HG02840 (cell line): ENCODE data around the gene UQCRFS1.
A peak's percentile ranks its signal among the peaks of the same experiment; 100 is the strongest.
"Not testable (repeated sequence)": the region's sequence is repeated elsewhere in the genome, so short reads cannot be mapped to it uniquely, and the experiment has no call there.

Experiments
- ATAC-seq: cut with Tn5 transposase; IDR thresholded peaks from one replicate; pipeline ENCODE4 v1.9.1; 2021; ENCODE audit warnings: mild to moderate bottlenecking, moderate library complexity, moderate number of reproducible peaks; ENCODE audit not compliant: unreplicated experiment, low FRiP score

UQCRFS1 gene

GRCh38 chr19:29212648-29213573 lies at the start of gene UQCRFS1:
TSS of gene UQCRFS1 (minus strand) at chr19:29213151. CDS start at chr19:29213118, 33 bp downstream.
- ATAC-seq: peak; percentile 97

GRCh38 chr19:29262085-29262484 lies 49.1 kb upstream of the UQCRFS1 start:
- no peak for ATAC-seq

- ATAC-seq: no peak
These were observed 47.7 kb upstream of the UQCRFS1 start for GRCh38 chr19:29260477-29261317.

- ATAC-seq: no peak
These were observed 46.9 kb upstream of the UQCRFS1 start for GRCh38 chr19:29259867-29260281.

- ATAC-seq: no peak
These were observed 46.2 kb upstream of the UQCRFS1 start for GRCh38 chr19:29259153-29259552.

GRCh38 chr19:29256516-29256915 lies 43.6 kb upstream of the UQCRFS1 start:
- ATAC-seq: no peak

- no peak for ATAC-seq
These were observed 43.0 kb upstream of the UQCRFS1 start for GRCh38 chr19:29255912-29256311.

- no peak for ATAC-seq
These were observed 42.1 kb upstream of the UQCRFS1 start for GRCh38 chr19:29255006-29255405.

GRCh38 chr19:29249798-29250197 lies 36.8 kb upstream of the UQCRFS1 start:
- ATAC-seq: not testable (repeated sequence)

GRCh38 chr19:29248332-29248844 lies 35.4 kb upstream of the UQCRFS1 start:
- ATAC-seq: no peak

GRCh38 chr19:29247872-29248271 lies 34.9 kb upstream of the UQCRFS1 start:
- no peak for ATAC-seq

GRCh38 chr19:29247471-29247870 lies 34.5 kb upstream of the UQCRFS1 start:
- ATAC-seq: no peak

GRCh38 chr19:29247051-29247450 lies 34.1 kb upstream of the UQCRFS1 start:
- no peak for ATAC-seq

GRCh38 chr19:29245215-29245614 lies 32.3 kb upstream of the UQCRFS1 start:
- ATAC-seq: no peak

- ATAC-seq: no peak
These were observed 28.4 kb upstream of the UQCRFS1 start for GRCh38 chr19:29241324-29241723.

GRCh38 chr19:29239213-29239776 lies 26.3 kb upstream of the UQCRFS1 start:
- no peak for ATAC-seq

GRCh38 chr19:29233591-29233990 lies 20.6 kb upstream of the UQCRFS1 start:
- ATAC-seq: no peak

- no peak for ATAC-seq
These were observed 19.4 kb upstream of the UQCRFS1 start for GRCh38 chr19:29232315-29232852.

- ATAC-seq: not testable (repeated sequence)
These were observed 18.4 kb upstream of the UQCRFS1 start for GRCh38 chr19:29231306-29231705.

- ATAC-seq: no peak
These were observed 4.7 kb upstream of the UQCRFS1 start for GRCh38 chr19:29217616-29218015.
